GM20431 (cell line): ENCODE data around the gene TCEAL7.

Experiments used
- in situ Hi-C: fragments of 300-500 bp; cut with MseI, MboI; formaldehyde crosslinking; loops from one replicate; pipeline ENCODE4 v1.15.0; 2020; ENCODE audit warnings: low sequenced_read_pairs; ENCODE audit not compliant: unreplicated experiment

Gene TCEAL7

GRCh38 chrX:103363046-103363445 lies 33.0 kb downstream of the TCEAL7 start:
- in situ Hi-C loops: no loop called here

GRCh38 chrX:103367502-103367901 lies 37.5 kb downstream of the TCEAL7 start:
- in situ Hi-C loops: no loop called here

- in situ Hi-C loops: no loop called here
Observed at GRCh38 chrX:103369479-103369878, 39.4 kb downstream of the TCEAL7 start.

GRCh38 chrX:103372886-103373285 lies 42.8 kb downstream of the TCEAL7 start:
- in situ Hi-C loops: no loop called here

GRCh38 chrX:103373581-103373980 lies 43.5 kb downstream of the TCEAL7 start:
- in situ Hi-C loops: no loop called here

GRCh38 chrX:103376118-103376978 lies 46.3 kb downstream of the TCEAL7 start, which contains the start of gene BEX3:
TSS of gene BEX3 (plus strand) at chrX:103376538. CDS start at chrX:103377522, 984 bp downstream.
- in situ Hi-C loops: no loop called here

- in situ Hi-C loops: no loop called here
Observed at GRCh38 chrX:103376979-103377324, 46.9 kb downstream of the TCEAL7 start.

GRCh38 chrX:103378990-103379389 lies 49.0 kb downstream of the TCEAL7 start:
- in situ Hi-C loops: no loop called here
